Measurements from ENCODE around the gene DNAI7. TPM values are rescaled to one million over a fixed set of nuclear protein-coding genes. Genes with fewer than 3 reads are reported as not detected.

The DNAI7 gene
- total and polyA plus RNA-seq, 7 donors = 0.13 to 1.2 (median 0.73) TPM; not detected in 3

- DNase-seq = no peak
- intact Hi-C loops (cut with DNase I) = no loop called here
- Histone ChIP-seq H3K4me1 (peaks cover 0 to 12% (median 5%) of the 10 kb centered on the region in 4 donors), H3K36me3 (no peaks in the 10 kb centered on the region), H3K27me3 (no peaks in the 10 kb centered on the region), H3K4me3 (no peak overlapping the region), H3K27ac (no peak overlapping the region), H3K9me3 (no peaks in the 10 kb centered on the region)
- WGBS, 2 donors = 86 to 88% methylated on average over 2 of the region's 2 CpGs
- TF ChIP-seq EP300 (IDR thresholded peaks at IDR 0.05) = no peak
- TF ChIP-seq POLR2AphosphoS5 (IDR thresholded peaks at IDR 0.05) = no peak
- TF ChIP-seq CTCF (IDR thresholded peaks at IDR 0.05) = no peak
- no peak for TF ChIP-seq POLR2A (IDR thresholded peaks at IDR 0.05)
These were observed 7.2 kb downstream of the DNAI7 start for GRCh38 chr12:25187781-25188180.

- no peak for TF ChIP-seq EP300 (IDR thresholded peaks at IDR 0.05)
- no peak for TF ChIP-seq POLR2A (IDR thresholded peaks at IDR 0.05)
- no peak for TF ChIP-seq CTCF (IDR thresholded peaks at IDR 0.05)
- no peak for TF ChIP-seq POLR2AphosphoS5 (IDR thresholded peaks at IDR 0.05)
- intact Hi-C loops (cut with DNase I) = no loop called here
- Histone ChIP-seq H3K27ac (no peak overlapping the region), H3K27me3 (no peaks in the 10 kb centered on the region), H3K4me3 (no peak overlapping the region), H3K9me3 (no peaks in the 10 kb centered on the region), H3K36me3 (no peaks in the 10 kb centered on the region), H3K4me1 (peaks cover 0 to 12% (median 5%) of the 10 kb centered on the region in 4 donors)
- WGBS, 2 donors = 34 to 45% methylated on average over 3 of the region's 3 CpGs
- DNase-seq = no peak
These were observed 8.1 kb downstream of the DNAI7 start for GRCh38 chr12:25186788-25187402.

- H3K4me1 ChIP-seq = peaks cover 0 to 12% (median 5%) of the 10 kb centered on the region in 4 donors
- TF ChIP-seq EP300 (IDR thresholded peaks at IDR 0.05) (no peak), CTCF (IDR thresholded peaks at IDR 0.05) (no peak), POLR2AphosphoS5 (IDR thresholded peaks at IDR 0.05) (no peak), POLR2A (IDR thresholded peaks at IDR 0.05) (no peak)
- no peaks in the 10 kb centered on the region for H3K36me3 ChIP-seq
- intact Hi-C loops (cut with DNase I) = no loop called here
- no peaks in the 10 kb centered on the region for H3K9me3 ChIP-seq
- DNase-seq = no peak
- WGBS, 2 donors = 89 to 92% methylated on average over 4 of the region's 4 CpGs
- no peak overlapping the region for H3K27ac ChIP-seq
- no peaks in the 10 kb centered on the region for H3K27me3 ChIP-seq
- H3K4me3 ChIP-seq = no peak overlapping the region
These were observed 8.7 kb downstream of the DNAI7 start for GRCh38 chr12:25186038-25186787.

GRCh38 chr12:25184132-25184531, 10.8 kb downstream of the DNAI7 start:
- 45 to 71% methylated on average over 2 of the region's 2 CpGs for WGBS, 2 donors
- no peak for DNase-seq

More at GRCh38 chr12:25184132-25184531, 10.8 kb downstream of the DNAI7 start:
- H3K36me3 ChIP-seq = no peaks in the 10 kb centered on the region
- H3K27ac ChIP-seq = no peak overlapping the region
- intact Hi-C loops (cut with DNase I) = no loop called here
- peaks cover 0 to 11% (median 4%) of the 10 kb centered on the region in 4 donors for H3K4me1 ChIP-seq
- no peak overlapping the region for H3K4me3 ChIP-seq
- H3K9me3 ChIP-seq = no peaks in the 10 kb centered on the region
- no peaks in the 10 kb centered on the region for H3K27me3 ChIP-seq
- no peak for TF ChIP-seq CTCF (IDR thresholded peaks at IDR 0.05)
- TF ChIP-seq POLR2AphosphoS5 (IDR thresholded peaks at IDR 0.05) = no peak
- no peak for TF ChIP-seq POLR2A (IDR thresholded peaks at IDR 0.05)
- TF ChIP-seq EP300 (IDR thresholded peaks at IDR 0.05) = no peak

All from sigmoid colon (tissue), 7 donors.